Endodermal cell (in vitro differentiated cells): ENCODE data around the gene WRAP73. TPM values are rescaled to one million over a fixed set of nuclear protein-coding genes. Genes with fewer than 3 reads are reported as not detected.

Experiments used
- DNase-seq: peaks from one replicate; pipeline ENCODE4 v3.0.0-alpha.2; 2017
- H3K27ac ChIP-seq: 2 replicates; pipeline ENCODE4 v1.5.1; 2013; ENCODE audit warnings: mild to moderate bottlenecking, low read depth, low read length, moderate library complexity
- H3K27me3 ChIP-seq: 2 replicates; pipeline ENCODE4 v1.6.1; 2013; ENCODE audit warnings: mild to moderate bottlenecking, low read length, moderate library complexity; ENCODE audit not compliant: insufficient read depth, control insufficient read depth, poor library complexity, severe bottlenecking
- H3K36me3 ChIP-seq: 2 replicates; pipeline ENCODE4 v1.7.0; 2013; ENCODE audit warnings: mild to moderate bottlenecking, low read length, moderate library complexity; ENCODE audit not compliant: control insufficient read depth, insufficient read depth
- H3K4me1 ChIP-seq: one replicate; pipeline ENCODE4 v1.7.0; 2013; ENCODE audit warnings: low read length; ENCODE audit not compliant: control insufficient read depth, insufficient read depth
- H3K4me3 ChIP-seq: 2 replicates; pipeline ENCODE4 v1.5.1; 2013; ENCODE audit warnings: mild to moderate bottlenecking, low read length, moderate library complexity
- H3K9ac ChIP-seq: 2 replicates; pipeline ENCODE4 v1.6.1; 2013; ENCODE audit warnings: mild to moderate bottlenecking, low read length, moderate library complexity; ENCODE audit not compliant: poor library complexity, severe bottlenecking; ENCODE audit errors: extremely low read depth
- H3K9me3 ChIP-seq: 2 replicates; pipeline ENCODE4 v1.6.1; 2013; ENCODE audit warnings: mild to moderate bottlenecking, low read length, moderate library complexity; ENCODE audit not compliant: control insufficient read depth
- H3K27ac Mint-ChIP-seq: 2 replicates; pipeline ENCODE4 v1.8.0; 2020; ENCODE audit warnings: mixed read lengths
- H3K27me3 Mint-ChIP-seq: 2 replicates; pipeline ENCODE4 v1.8.0; 2021; ENCODE audit warnings: mild to moderate bottlenecking, mixed read lengths; ENCODE audit not compliant: insufficient read depth
- H3K36me3 Mint-ChIP-seq: 2 replicates; pipeline ENCODE4 v1.8.0; 2020; ENCODE audit warnings: low read depth, mixed read lengths
- H3K4me1 Mint-ChIP-seq: 2 replicates; pipeline ENCODE4 v1.8.0; 2020; ENCODE audit warnings: mixed read lengths
- H3K4me3 Mint-ChIP-seq: 2 replicates; pipeline ENCODE4 v1.8.0; 2020; ENCODE audit warnings: mild to moderate bottlenecking, moderate library complexity, mixed read lengths
- H3K9me3 Mint-ChIP-seq: 2 replicates; pipeline ENCODE4 v1.8.0; 2020; ENCODE audit warnings: mild to moderate bottlenecking, mixed read lengths
- WGBS, 2 experiments: methylation state at CpG; one replicate each; pipeline versions ENCODE4 v1.1.5 to v1.1.7; 2013; ENCODE audit warnings: missing lambda C conversion rate in 2 of 2, mixed read lengths in 1 of 2; ENCODE audit not compliant: insufficient coverage in 1 of 2, insufficient read length in 1 of 2; 5-methylcytosine and 5-hydroxymethylcytosine counted together
- total RNA-seq, 2 donors: library from RNA; stranded (reverse); fragmentation: NEBNext Ultra II Directional in 1 of 2; extraction: Animal tissue kit (Norgen Biotek cat#: 25700) in 1 of 2; gene quantifications; 2 replicates in 1 of 2; 3 replicates in 1 of 2; pipeline ENCODE4 v1.2.1, GENCODE V29; 2021
- TF ChIP-seq, protein P1 (sequence below): fragments of 200-600 bp; sonication (generic); conservative IDR thresholded peaks from 2 replicates; pipeline ENCODE4 v1.5.0; 2021; ENCODE audit warnings: antibody characterized with exemption, mild to moderate bottlenecking

Gene WRAP73
- total RNA-seq, 2 donors from 2014 or later: 29.8 to 32.5 TPM

DNA sequence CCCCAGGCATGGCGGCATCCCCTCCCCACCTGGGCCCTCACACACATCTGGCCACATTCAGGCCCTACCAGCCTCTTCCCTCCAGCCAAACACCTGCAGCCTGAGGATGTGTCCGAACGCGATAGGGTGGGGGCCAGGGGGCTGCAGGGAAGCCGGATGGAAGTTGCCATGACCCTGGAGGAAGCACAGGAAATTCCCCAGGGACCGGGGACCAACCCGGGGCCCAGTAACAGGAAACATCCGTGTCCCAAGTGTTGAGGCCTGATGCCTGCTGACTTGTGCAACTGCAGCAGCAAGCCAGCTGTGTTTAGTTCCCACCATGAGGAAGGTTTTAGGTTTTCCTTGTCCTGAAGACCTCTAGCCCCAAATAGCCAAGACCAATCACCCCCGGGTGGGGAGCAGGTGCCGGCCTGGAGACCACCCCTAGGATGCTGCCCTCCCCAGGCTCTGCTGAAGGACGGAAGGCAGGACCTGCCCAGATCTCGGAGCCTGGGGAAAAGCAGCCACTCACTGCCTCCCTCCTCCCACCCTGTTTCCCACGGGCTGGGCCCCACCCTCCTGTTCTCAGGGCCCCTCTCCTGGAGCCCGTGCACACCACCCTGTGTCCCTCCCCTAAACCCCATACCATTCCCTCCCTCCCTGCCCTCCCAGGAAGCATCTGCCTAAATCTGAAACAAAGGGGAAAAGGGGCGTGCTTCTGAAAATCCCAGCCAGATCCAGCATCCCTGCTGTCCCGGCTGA lies 68.4 kb downstream of the WRAP73 start:
- H3K36me3 ChIP-seq: no peaks in the 10 kb centered on the region
- no peaks in the 10 kb centered on the region for H3K9me3 ChIP-seq
- no peaks in the 10 kb centered on the region for H3K27me3 Mint-ChIP-seq
- H3K27me3 ChIP-seq: no peaks in the 10 kb centered on the region
- DNase-seq: no peak
- TF ChIP-seq, protein P1, sequence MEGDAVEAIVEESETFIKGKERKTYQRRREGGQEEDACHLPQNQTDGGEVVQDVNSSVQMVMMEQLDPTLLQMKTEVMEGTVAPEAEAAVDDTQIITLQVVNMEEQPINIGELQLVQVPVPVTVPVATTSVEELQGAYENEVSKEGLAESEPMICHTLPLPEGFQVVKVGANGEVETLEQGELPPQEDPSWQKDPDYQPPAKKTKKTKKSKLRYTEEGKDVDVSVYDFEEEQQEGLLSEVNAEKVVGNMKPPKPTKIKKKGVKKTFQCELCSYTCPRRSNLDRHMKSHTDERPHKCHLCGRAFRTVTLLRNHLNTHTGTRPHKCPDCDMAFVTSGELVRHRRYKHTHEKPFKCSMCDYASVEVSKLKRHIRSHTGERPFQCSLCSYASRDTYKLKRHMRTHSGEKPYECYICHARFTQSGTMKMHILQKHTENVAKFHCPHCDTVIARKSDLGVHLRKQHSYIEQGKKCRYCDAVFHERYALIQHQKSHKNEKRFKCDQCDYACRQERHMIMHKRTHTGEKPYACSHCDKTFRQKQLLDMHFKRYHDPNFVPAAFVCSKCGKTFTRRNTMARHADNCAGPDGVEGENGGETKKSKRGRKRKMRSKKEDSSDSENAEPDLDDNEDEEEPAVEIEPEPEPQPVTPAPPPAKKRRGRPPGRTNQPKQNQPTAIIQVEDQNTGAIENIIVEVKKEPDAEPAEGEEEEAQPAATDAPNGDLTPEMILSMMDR: no peak
- no peaks in the 10 kb centered on the region for H3K4me1 ChIP-seq
- no peak overlapping the region for H3K4me3 Mint-ChIP-seq
- no peak overlapping the region for H3K27ac Mint-ChIP-seq
- peaks cover 9% of the 10 kb centered on the region for H3K36me3 Mint-ChIP-seq
- no peak overlapping the region for H3K4me3 ChIP-seq
- no peak overlapping the region for H3K27ac ChIP-seq
- H3K9ac ChIP-seq: no peak overlapping the region
- 89% methylated on average over 8 to 16 of the region's 16 CpGs for WGBS, 2 experiments
- no peaks in the 10 kb centered on the region for H3K4me1 Mint-ChIP-seq
- H3K9me3 Mint-ChIP-seq: peaks cover 7% of the 10 kb centered on the region

Other genes with a start within 250 kb of the WRAP73 start
- gene ARHGEF16, start 195.4 kb downstream of the WRAP73 start, total RNA-seq: 10 to 100 TPM; 47.7 to 64.7 TPM
- 100 to 1,000 TPM in 1 of 2 donors, 10 to 100 TPM in 1; 83.0 to 103 TPM for gene MEGF6, start 38.6 kb downstream of the WRAP73 start, total RNA-seq
- gene TPRG1L, start 25.1 kb downstream of the WRAP73 start, total RNA-seq: 10 to 100 TPM; 50.4 to 56.4 TPM
- gene TP73, start 2.4 kb upstream of the WRAP73 start, total RNA-seq: 1 to 10 TPM; 3.4 to 3.5 TPM
- gene CCDC27, start 102.3 kb upstream of the WRAP73 start, total RNA-seq: not detected
- 10 to 100 TPM; 11.1 to 15.0 TPM for gene SMIM1, start 122.6 kb upstream of the WRAP73 start, total RNA-seq
- gene LRRC47, start 146.4 kb upstream of the WRAP73 start, total RNA-seq: 10 to 100 TPM; 49.9 to 59.7 TPM
- 10 to 100 TPM; 34.2 to 47.5 TPM for gene CEP104, start 207.1 kb upstream of the WRAP73 start, total RNA-seq
- gene DFFB, start 207.4 kb upstream of the WRAP73 start, total RNA-seq: 1 to 10 TPM; 7.2 to 7.6 TPM